ENCODE data around the gene ZNF750. TPM values are rescaled to one million over a fixed set of nuclear protein-coding genes. Genes with fewer than 3 reads are reported as not detected.

ZNF750 gene
- total and polyA plus RNA-seq, 10 of the 15 experiments (the other 5 are each of a cell fraction or from before 2014, with no cell fraction given) = 0.06 TPM; not detected in 9

DNA sequence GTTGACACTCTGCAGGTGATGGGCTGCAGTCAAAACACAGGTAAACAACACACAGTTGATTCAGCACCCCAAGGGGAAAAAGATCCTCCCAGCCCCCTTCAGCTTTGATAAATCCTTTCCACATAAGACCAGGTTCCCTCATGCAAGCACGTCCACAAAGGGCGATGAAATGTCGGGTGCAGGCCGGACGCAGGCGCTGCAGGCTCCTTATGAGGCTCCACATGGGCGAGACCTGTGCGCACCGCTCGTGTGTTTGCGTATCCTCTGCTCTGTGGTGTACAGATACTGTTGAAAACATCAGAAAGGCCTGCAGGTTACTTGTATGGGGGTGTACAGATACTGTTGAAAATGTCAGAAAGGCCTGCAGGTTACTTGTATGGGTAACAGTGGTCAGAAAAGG, 14.4 kb upstream of the ZNF750 start (continued):
- TF ChIP-seq, protein P1, sequence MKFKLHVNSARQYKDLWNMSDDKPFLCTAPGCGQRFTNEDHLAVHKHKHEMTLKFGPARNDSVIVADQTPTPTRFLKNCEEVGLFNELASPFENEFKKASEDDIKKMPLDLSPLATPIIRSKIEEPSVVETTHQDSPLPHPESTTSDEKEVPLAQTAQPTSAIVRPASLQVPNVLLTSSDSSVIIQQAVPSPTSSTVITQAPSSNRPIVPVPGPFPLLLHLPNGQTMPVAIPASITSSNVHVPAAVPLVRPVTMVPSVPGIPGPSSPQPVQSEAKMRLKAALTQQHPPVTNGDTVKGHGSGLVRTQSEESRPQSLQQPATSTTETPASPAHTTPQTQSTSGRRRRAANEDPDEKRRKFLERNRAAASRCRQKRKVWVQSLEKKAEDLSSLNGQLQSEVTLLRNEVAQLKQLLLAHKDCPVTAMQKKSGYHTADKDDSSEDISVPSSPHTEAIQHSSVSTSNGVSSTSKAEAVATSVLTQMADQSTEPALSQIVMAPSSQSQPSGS (IDR thresholded peaks at IDR 0.05; ENCODE audit: low read length) = no peak
- TF ChIP-seq, protein P2, sequence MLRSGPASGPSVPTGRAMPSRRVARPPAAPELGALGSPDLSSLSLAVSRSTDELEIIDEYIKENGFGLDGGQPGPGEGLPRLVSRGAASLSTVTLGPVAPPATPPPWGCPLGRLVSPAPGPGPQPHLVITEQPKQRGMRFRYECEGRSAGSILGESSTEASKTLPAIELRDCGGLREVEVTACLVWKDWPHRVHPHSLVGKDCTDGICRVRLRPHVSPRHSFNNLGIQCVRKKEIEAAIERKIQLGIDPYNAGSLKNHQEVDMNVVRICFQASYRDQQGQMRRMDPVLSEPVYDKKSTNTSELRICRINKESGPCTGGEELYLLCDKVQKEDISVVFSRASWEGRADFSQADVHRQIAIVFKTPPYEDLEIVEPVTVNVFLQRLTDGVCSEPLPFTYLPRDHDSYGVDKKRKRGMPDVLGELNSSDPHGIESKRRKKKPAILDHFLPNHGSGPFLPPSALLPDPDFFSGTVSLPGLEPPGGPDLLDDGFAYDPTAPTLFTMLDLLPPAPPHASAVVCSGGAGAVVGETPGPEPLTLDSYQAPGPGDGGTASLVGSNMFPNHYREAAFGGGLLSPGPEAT (IDR thresholded peaks at IDR 0.05; ENCODE audit: low read depth) = no peak
- TF ChIP-seq RB1 (IDR thresholded peaks at IDR 0.05; ENCODE audit: borderline replicate concordance) = no peak

DNA sequence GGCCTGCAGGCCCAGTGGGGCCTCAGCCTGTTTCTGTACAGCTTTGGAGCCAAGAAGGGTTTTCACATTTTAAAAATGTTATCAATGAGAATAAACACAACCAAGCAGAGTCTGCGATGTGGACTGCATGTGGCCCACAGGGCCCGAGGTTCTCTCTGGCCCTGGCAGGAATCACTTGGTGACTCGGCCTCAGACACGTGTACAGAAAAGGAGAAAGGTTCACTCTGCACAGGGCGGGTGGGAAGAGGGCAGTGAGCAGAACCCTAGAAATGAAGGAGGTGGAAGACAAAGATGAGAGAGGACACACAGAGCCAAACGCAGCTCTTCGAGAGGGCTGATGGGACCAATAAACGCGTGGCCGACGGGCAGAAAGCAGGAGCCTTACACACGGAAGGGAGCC, 11.6 kb upstream of the ZNF750 start:
- 95% methylated on average over 8 of the region's 12 CpGs for WGBS (ENCODE audit: insufficient coverage, insufficient replicate concordance, low lambda C conversion rate, missing lambda C conversion rate)
- H3K79me2 ChIP-seq (ENCODE audit: control insufficient read depth, insufficient read depth, low read length) = no peaks in the 10 kb centered on the region
- ChIA-PET SMC1A (ENCODE audit: uncharacterized antibody, unreplicated experiment) (no interaction called here), POLR2A (no interaction called here), CTCF (interaction anchor here (0.9 to 1.6 kb wide), 2 partner anchors 20 to 35 kb away, joined by 3 read pairs; no protein-coding TSS in a partner anchor), RAD21 (ENCODE audit: unreplicated experiment) (no interaction called here)
- TF ChIP-seq, protein P3, sequence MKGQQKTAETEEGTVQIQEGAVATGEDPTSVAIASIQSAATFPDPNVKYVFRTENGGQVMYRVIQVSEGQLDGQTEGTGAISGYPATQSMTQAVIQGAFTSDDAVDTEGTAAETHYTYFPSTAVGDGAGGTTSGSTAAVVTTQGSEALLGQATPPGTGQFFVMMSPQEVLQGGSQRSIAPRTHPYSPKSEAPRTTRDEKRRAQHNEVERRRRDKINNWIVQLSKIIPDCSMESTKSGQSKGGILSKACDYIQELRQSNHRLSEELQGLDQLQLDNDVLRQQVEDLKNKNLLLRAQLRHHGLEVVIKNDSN (IDR thresholded peaks at IDR 0.05; ENCODE audit: borderline replicate concordance, extremely low read length, insufficient read depth, low read depth, low read length) = no peak
- TF ChIP-seq RCOR1 (conservative IDR thresholded peaks at IDR 0.05; ENCODE audit: low read depth, low read length) = no peak
- no peak for TF ChIP-seq NRF1 (conservative IDR thresholded peaks at IDR 0.05; ENCODE audit: low read depth, low read length)
- TF ChIP-seq, protein P4, sequence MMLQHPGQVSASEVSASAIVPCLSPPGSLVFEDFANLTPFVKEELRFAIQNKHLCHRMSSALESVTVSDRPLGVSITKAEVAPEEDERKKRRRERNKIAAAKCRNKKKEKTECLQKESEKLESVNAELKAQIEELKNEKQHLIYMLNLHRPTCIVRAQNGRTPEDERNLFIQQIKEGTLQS (IDR thresholded peaks at IDR 0.05; ENCODE audit: borderline replicate concordance, extremely low read depth, low read depth, low read length) = no peak
- TF ChIP-seq EZH2 (IDR thresholded peaks at IDR 0.05; ENCODE audit: borderline replicate concordance, control insufficient read depth, low read depth, low read length) = no peak
- TF ChIP-seq, protein P5, sequence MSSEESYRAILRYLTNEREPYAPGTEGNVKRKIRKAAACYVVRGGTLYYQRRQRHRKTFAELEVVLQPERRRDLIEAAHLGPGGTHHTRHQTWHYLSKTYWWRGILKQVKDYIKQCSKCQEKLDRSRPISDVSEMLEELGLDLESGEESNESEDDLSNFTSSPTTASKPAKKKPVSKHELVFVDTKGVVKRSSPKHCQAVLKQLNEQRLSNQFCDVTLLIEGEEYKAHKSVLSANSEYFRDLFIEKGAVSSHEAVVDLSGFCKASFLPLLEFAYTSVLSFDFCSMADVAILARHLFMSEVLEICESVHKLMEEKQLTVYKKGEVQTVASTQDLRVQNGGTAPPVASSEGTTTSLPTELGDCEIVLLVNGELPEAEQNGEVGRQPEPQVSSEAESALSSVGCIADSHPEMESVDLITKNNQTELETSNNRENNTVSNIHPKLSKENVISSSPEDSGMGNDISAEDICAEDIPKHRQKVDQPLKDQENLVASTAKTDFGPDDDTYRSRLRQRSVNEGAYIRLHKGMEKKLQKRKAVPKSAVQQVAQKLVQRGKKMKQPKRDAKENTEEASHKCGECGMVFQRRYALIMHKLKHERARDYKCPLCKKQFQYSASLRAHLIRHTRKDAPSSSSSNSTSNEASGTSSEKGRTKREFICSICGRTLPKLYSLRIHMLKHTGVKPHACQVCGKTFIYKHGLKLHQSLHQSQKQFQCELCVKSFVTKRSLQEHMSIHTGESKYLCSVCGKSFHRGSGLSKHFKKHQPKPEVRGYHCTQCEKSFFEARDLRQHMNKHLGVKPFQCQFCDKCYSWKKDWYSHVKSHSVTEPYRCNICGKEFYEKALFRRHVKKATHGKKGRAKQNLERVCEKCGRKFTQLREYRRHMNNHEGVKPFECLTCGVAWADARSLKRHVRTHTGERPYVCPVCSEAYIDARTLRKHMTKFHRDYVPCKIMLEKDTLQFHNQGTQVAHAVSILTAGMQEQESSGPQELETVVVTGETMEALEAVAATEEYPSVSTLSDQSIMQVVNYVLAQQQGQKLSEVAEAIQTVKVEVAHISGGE (CRISPR knock-in tag; IDR thresholded peaks at IDR 0.05) = no peak
- TF ChIP-seq IKZF1 (conservative IDR thresholded peaks at IDR 0.05) = no peak
- TF ChIP-seq BACH1 (IDR thresholded peaks at IDR 0.05; ENCODE audit: borderline replicate concordance) = no peak
- TF ChIP-seq RB1 (IDR thresholded peaks at IDR 0.05; ENCODE audit: borderline replicate concordance) = no peak
- no peak for TF ChIP-seq CHD1 (IDR thresholded peaks at IDR 0.05; ENCODE audit: low read depth, low read length)
- TF ChIP-seq CBX5 (IDR thresholded peaks at IDR 0.05; ENCODE audit: low read depth) = no peak
- H2AFZ ChIP-seq (ENCODE audit: control insufficient read depth, low read depth, low read length) = no peak overlapping the region
- intact Hi-C loops (cut with micrococcal nuclease; ENCODE audit: unreplicated experiment) = no loop called here
- in situ Hi-C loops (cut with MboI) = no loop called here
- BruUV-seq (replicated peaks) = no TSS peak
- H3K9ac ChIP-seq (ENCODE audit: control insufficient read depth, insufficient read depth, low read length) = no peak overlapping the region
- H4K20me1 ChIP-seq (ENCODE audit: control insufficient read depth, insufficient read depth) = no peaks in the 10 kb centered on the region
- DNase-seq (ENCODE audit: low read depth, low spot score) (no peak), FAIRE-seq (no peak), ATAC-seq (no peak)
- H3K4me3 ChIP-seq = no peak overlapping the region
- no peaks in the 10 kb centered on the region for H3K9me3 ChIP-seq (replicated peaks; ENCODE audit: control insufficient read depth, insufficient read depth, low read length)
- no peak overlapping the region for H3K4me2 ChIP-seq (ENCODE audit: control insufficient read depth, insufficient read depth)
- peaks cover 15% of the 10 kb centered on the region for H3K4me1 ChIP-seq (ENCODE audit: control insufficient read depth, insufficient read depth, low read length)
- H3K27ac ChIP-seq (ENCODE audit: control insufficient read depth, insufficient read depth) = no peak overlapping the region
- no peaks in the 10 kb centered on the region; a peak in 2 of 4 replicates for H3K36me3 ChIP-seq (ENCODE audit: control insufficient read depth in 2 of 2, insufficient read depth in 2 of 2, low read length in 1 of 2)
- no peaks in the 10 kb centered on the region for H3K27me3 ChIP-seq (replicated peaks in 1 of 2; ENCODE audit: control insufficient read depth in 2 of 2, insufficient read depth in 2 of 2, low read length in 1 of 2)
